SU-DHL-6 (cell line): ENCODE results near the gene ZFAND6.

Experiments
- H2AFZ ChIP-seq: fragments of 200-600 bp; sonication (generic); 2 replicates; pipeline ENCODE4 v1.6.1; 2014; ENCODE audit warnings: low read depth, mild to moderate bottlenecking, moderate library complexity, mixed read lengths, antibody characterized with exemption, low read length; ENCODE audit not compliant: severe bottlenecking
- H3F3A ChIP-seq: fragments of 200-600 bp; shearing (Covaris generic); 2 replicates; pipeline ENCODE4 v1.6.0; 2016; ENCODE audit warnings: antibody characterized with exemption, mild to moderate bottlenecking; ENCODE audit not compliant: insufficient read depth
- H3K27ac ChIP-seq: fragments of 200-600 bp; sonication (generic); 2 replicates; pipeline ENCODE4 v1.5.1; 2016; ENCODE audit warnings: low read depth, mild to moderate bottlenecking, low read length, moderate library complexity, mixed read lengths
- H3K27me3 ChIP-seq: fragments of 200-600 bp; sonication (generic), shearing (Covaris generic); 2 replicates; pipeline ENCODE4 v1.6.0; 2014; ENCODE audit warnings: mild to moderate bottlenecking, low read length
- H3K36me3 ChIP-seq: fragments of 200-600 bp; sonication (generic); 2 replicates; pipeline ENCODE4 v1.6.1; 2014; ENCODE audit warnings: mild to moderate bottlenecking, low read length, mixed read lengths
- H3K4me2 ChIP-seq: fragments of 300-600, 200-600 bp; shearing (Covaris generic), sonication (generic); 2 replicates; pipeline ENCODE4 v1.6.0; 2014; ENCODE audit warnings: low read length, low read depth, mild to moderate bottlenecking; ENCODE audit not compliant: poor library complexity, severe bottlenecking
- H3K4me3 ChIP-seq: fragments of 200-600 bp; sonication (generic); 2 replicates; pipeline ENCODE4 v1.5.1; 2014; ENCODE audit warnings: antibody characterized with exemption, low read length, mild to moderate bottlenecking, mixed read lengths; ENCODE audit not compliant: insufficient read depth, poor library complexity, severe bottlenecking
- H3K79me2 ChIP-seq: fragments of 200-600 bp; sonication (generic); 2 replicates; pipeline ENCODE4 v1.6.1; 2014; ENCODE audit warnings: mild to moderate bottlenecking, low read length, moderate library complexity; ENCODE audit not compliant: insufficient read depth
- H3K9ac ChIP-seq: fragments of 200-600 bp; sonication (generic); 2 replicates; pipeline ENCODE4 v1.7.0; 2014; ENCODE audit warnings: mild to moderate bottlenecking, low read length
- H3K9me2 ChIP-seq: fragments of 200-600 bp; sonication (generic); replicated peaks from 2 replicates; pipeline ENCODE4 v1.6.1; 2014; ENCODE audit warnings: low read length; ENCODE audit not compliant: insufficient read depth
- H3K9me3 ChIP-seq: fragments of 200-600 bp; sonication (generic); 2 replicates; pipeline ENCODE4 v1.6.1; 2014; ENCODE audit warnings: low read length, mixed read lengths; ENCODE audit not compliant: insufficient read depth
- H4K20me1 ChIP-seq: fragments of 200-600 bp; sonication (generic); 2 replicates; pipeline ENCODE4 v1.6.1; 2014; ENCODE audit warnings: low read depth, mild to moderate bottlenecking, antibody characterized with exemption, low read length, moderate library complexity, mixed read lengths
- CTCF ChIP-seq: fragments of 200-600 bp; sonication (generic); IDR thresholded peaks from one replicate; pipeline ENCODE4 v1.5.1; 2017; ENCODE audit warnings: antibody characterized with exemption, mild to moderate bottlenecking, low read length, moderate library complexity; ENCODE audit not compliant: insufficient read depth, poor library complexity, severe bottlenecking
- EZH2phosphoT487 ChIP-seq: fragments of 200-600 bp; sonication (generic), shearing (Covaris generic); conservative IDR thresholded peaks from 2 replicates; pipeline ENCODE4 v1.6.1; 2018; ENCODE audit warnings: mild to moderate bottlenecking, antibody characterized with exemption, low read length, moderate library complexity, mixed read lengths

ZFAND6 gene

DNA sequence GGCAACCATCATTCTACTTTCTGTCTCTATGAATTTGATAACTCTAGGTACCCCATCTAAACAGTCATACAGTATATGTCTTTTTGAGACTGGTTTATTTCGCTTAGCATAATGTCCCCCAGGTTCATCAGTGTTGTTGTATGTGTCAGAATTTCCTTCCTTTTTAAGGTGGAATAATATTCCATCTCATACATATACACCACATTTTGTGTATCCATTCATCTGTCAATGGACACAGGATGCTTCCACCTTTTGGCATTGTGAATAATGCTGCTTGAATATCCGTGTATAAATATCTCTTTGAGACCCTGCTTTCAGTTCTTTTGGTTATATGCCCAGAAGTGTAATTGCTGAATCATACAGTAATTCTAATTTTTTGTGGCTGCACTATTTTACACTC, 10.4 kb upstream of the ZFAND6 start:
- H3K9ac ChIP-seq = no peak overlapping the region
- H3K79me2 ChIP-seq = no peaks in the 10 kb centered on the region
- TF ChIP-seq CTCF (no peak), EZH2phosphoT487 (no peak)
- no peak overlapping the region for H3K4me3 ChIP-seq
- no peaks in the 10 kb centered on the region for H3F3A ChIP-seq
- H3K27ac ChIP-seq = no peak overlapping the region
- no peak overlapping the region for H3K4me2 ChIP-seq
- no peaks in the 10 kb centered on the region for H3K9me3 ChIP-seq
- H3K27me3 ChIP-seq = no peaks in the 10 kb centered on the region
- no peaks in the 10 kb centered on the region for H3K36me3 ChIP-seq
- H4K20me1 ChIP-seq = no peaks in the 10 kb centered on the region
- H3K9me2 ChIP-seq = no peaks in the 10 kb centered on the region
- no peak overlapping the region for H2AFZ ChIP-seq

DNA sequence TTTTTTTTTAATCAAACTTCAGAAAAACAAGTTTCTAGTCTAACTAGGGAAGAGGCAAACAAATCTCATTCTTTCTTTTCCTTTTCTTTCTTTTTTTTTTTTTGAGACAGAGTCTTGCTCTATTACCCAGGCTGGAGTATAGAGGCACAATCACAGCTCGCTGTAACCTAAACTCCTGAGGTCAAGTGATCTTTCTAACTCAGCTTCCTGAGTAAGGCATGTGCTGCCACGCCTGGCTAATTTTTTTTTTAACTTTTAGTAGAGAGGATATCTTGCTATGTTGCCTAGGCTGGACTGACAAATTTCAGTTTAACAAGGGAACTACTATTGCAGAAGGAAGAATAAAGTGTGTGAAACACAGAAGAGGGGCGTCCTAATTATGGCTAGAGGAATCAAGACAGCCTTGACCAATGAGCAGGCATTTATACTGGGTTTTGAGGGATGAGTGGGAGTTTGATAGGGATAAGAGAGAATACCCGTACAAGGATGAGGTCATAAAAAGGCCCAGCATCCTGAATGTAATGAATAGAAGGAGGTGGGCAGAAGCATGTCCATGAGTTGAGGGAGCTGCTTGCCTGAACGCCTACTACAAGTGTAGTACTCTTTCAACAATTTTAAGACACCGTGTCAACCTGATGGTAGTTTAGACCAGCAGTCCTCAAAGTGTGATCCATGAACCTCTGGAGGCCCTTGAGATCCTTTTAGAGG, 6.7 kb upstream of the ZFAND6 start:
- no peaks in the 10 kb centered on the region for H3K79me2 ChIP-seq
- H3K9me3 ChIP-seq = no peaks in the 10 kb centered on the region
- H4K20me1 ChIP-seq = no peaks in the 10 kb centered on the region
- H3K9ac ChIP-seq = no peak overlapping the region
- H3K27ac ChIP-seq = no peak overlapping the region
- TF ChIP-seq CTCF (no peak), EZH2phosphoT487 (no peak)
- no peaks in the 10 kb centered on the region for H3K36me3 ChIP-seq
- H3K4me3 ChIP-seq = no peak overlapping the region
- H3K27me3 ChIP-seq = no peaks in the 10 kb centered on the region
- H3K9me2 ChIP-seq = no peaks in the 10 kb centered on the region
- no peak overlapping the region for H2AFZ ChIP-seq
- no peaks in the 10 kb centered on the region for H3F3A ChIP-seq
- no peak overlapping the region for H3K4me2 ChIP-seq

DNA sequence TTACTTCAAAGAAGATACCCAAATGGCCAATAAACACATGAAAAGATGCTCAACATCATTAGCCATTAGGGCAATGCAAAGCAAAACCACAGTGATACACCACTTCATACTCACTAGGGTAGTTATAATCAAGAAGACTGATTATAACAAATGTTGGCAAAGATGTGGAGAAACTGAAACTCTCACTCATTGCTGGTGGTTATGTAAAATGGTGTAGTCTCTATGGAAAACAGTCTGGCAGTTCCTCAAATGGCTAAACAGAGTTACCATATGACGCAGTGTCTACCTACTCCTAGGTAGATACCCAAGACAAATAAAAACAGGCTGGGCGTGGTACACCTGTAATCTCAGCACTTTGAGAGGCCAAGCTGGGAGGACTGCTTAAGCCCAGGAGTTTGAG, 3.5 kb upstream of the ZFAND6 start:
- no peaks in the 10 kb centered on the region for H3K36me3 ChIP-seq
- H3K27ac ChIP-seq = no peak overlapping the region
- H4K20me1 ChIP-seq = peaks cover 2% of the 10 kb centered on the region; the same call in 1 of the 2 replicates
- no peaks in the 10 kb centered on the region for H3K27me3 ChIP-seq
- H3K79me2 ChIP-seq = peaks cover 10% of the 10 kb centered on the region
- H3K4me2 ChIP-seq = no peak overlapping the region
- H3K4me3 ChIP-seq = no peak overlapping the region
- no peak overlapping the region for H3K9ac ChIP-seq
- no peak overlapping the region for H2AFZ ChIP-seq
- H3F3A ChIP-seq = 0 out of 2 replicates have a peak, but pooled peaks cover 5% of the 10 kb centered on the region
- TF ChIP-seq CTCF = no peak
- H3K9me2 ChIP-seq = no peaks in the 10 kb centered on the region
- H3K9me3 ChIP-seq = no peaks in the 10 kb centered on the region
